SK-N-SH (cell line): ENCODE results near the gene ZNF282.

Experiments used
- CTCF ChIP-seq: fragments of 200-600 bp; sonication (generic); IDR thresholded peaks from 2 replicates; pipeline ENCODE4 v1.6.1; 2017; ENCODE audit warnings: antibody characterized with exemption, mild to moderate bottlenecking, moderate library complexity
- USF2 ChIP-seq: fragments of 150-350 bp; IDR thresholded peaks from 2 replicates; pipeline ENCODE4 v1.6.1; 2017; ENCODE audit warnings: antibody characterized with exemption, low read length, low read depth, borderline replicate concordance

DNA sequence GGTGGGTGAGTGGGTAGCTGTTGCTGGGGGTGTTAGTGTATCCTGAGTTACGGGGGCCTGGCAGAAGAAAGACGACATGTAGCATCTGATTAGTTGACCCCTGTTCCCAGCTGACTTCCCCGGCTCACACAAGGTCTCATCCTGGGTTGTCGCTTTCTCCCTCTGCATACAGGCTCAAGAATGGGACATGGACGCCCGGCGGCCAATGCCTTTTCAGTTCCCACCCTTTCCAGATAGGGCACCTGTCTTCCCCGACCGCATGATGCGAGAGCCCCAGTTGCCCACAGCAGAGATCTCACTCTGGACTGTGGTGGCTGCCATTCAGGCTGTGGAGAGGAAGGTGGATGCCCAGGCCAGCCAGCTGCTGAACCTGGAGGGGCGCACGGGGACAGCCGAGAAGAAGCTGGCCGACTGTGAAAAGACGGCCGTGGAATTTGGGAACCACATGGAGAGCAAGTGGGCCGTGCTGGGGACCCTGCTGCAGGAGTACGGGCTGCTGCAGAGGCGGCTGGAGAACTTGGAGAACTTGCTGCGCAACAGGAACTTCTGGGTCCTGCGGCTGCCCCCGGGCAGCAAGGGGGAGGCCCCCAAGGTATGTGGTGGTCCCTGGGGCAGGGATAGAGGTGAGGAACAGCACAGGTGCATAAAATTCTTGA, 2.9 kb downstream of the ZNF282 start:
- TF ChIP-seq USF2: no peak
- TF ChIP-seq CTCF: no peak
